ENCODE measurements around the gene WASHC4. TPM values are rescaled to one million over a fixed set of nuclear protein-coding genes. Genes with fewer than 3 reads are reported as not detected.

WASHC4 gene
- total and polyA plus RNA-seq, 8 donors = 8.9 to 33.0 (median 17.7) TPM

DNA sequence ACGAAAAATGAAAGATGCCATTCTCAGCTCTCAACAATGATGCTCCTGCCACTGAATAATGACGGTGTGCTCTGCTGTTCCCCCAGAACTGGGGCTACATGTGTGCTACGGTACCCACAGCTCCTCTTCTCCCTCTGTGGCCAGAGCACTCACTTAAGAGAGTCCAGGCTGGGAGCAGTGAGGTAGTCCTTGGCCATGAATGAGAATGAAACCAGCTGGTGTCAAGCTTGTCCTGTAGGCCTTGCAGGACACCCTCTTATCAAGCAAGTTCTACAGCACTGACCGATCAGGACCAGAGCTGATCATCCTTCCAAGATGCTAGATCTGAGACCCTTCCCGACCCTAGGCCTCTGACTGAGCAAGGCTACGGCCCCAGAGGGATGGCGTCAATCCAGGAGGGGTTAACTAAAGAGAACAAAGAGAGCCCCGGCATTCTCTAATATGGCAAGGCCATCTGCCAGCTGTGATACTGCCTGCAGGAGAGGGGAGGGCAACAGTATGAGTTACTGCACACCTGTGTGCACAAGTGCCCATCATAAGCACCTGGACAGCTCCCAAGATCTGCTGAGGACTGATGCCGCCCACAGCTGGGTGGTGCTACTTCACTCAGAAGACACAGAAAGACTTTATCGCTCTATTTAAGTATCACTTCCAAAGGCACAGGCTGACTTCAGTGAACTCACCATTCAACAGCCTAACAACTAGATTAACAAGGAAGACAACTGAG is 98.0 kb downstream of the WASHC4 start:
- intact Hi-C loops (cut with DNase I) = no loop called here
- Histone ChIP-seq H3K4me1 (peaks cover 0 to 9% (median 0%) of the 10 kb centered on the region in 3 donors), H3K4me3 (no peak overlapping the region), H3K27ac (peak overlapping the region in 1 of 4 donors; percentile 23), H3K9me3 (no peaks in the 10 kb centered on the region), H3K36me3 (peaks cover 0 to 43% (median 14%) of the 10 kb centered on the region in 3 donors), H3K27me3 (no peaks in the 10 kb centered on the region)
- 45 to 56% methylated on average over 10 of the region's 10 CpGs for WGBS, 2 donors
- no peak for TF ChIP-seq CTCF (IDR thresholded peaks at IDR 0.05)
- FAIRE-seq (no peak), DNase-seq (peak in 4 of 6 donors; percentile 63 to 74 (median 70)), ATAC-seq (peak; percentile 74 to 96 (median 88))

DNA sequence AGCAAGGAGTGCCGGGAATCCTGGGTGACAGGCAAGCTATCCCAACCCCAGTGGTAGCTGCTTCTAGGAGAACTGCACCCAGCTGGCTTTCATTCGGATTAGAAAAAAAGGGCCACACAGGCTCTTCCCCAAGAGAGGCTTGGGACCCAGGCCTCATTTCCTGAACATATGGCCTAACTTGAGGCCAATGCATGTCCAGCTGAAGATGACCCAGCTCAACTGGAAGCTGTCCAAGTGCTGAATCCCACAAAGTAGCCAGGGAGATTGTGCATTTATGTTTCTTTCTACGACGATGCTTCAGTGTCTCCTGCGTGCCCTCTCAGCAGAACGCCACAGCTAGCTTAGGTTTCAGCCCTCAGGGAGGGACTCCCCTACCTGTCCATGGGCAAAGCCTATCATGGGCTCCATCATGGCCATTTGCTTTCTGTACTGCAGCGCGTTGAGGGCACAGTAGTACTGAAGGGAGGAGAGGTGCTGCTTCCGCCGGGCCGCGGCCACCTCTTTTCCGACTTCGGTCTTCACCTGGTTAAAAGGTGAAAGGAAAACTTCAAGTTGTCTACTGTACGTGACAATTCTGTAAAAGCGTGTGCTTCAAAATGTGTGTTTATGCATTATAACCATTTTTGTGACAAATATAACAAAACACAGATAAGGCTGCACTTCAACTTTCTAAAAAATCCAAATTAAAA is 99.3 kb downstream of the WASHC4 start:
- ATAC-seq (no peak), FAIRE-seq (no peak), DNase-seq (no peak)
- Histone ChIP-seq H3K27ac (no peak overlapping the region), H3K4me1 (peaks cover 0 to 9% (median 0%) of the 10 kb centered on the region in 3 donors), H3K36me3 (peaks cover 0 to 50% (median 14%) of the 10 kb centered on the region in 3 donors), H3K27me3 (no peaks in the 10 kb centered on the region), H3K9me3 (no peaks in the 10 kb centered on the region), H3K4me3 (no peak overlapping the region)
- 93 to 95% methylated on average over 16 of the region's 16 CpGs for WGBS, 2 donors
- intact Hi-C loops (cut with DNase I) = no loop called here
- no peak for TF ChIP-seq CTCF (IDR thresholded peaks at IDR 0.05)

DNA sequence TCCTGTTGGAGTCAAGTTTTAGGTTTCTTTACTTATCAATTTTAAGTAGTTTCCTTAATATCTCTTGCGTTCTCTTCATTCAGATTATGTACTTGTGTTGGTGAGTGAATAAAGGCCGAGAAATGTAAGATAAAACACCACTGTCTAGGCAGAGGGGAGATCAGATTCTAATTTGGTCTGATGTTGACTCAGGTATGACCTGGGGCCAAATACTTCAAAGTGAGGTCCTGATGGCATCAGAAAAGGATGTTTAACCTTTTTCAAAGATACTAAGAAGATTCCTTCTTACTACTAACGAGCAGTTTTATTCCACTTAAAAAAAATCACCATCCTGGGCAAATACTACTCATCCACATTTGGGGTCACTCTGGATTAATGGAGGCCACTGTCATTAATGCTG is 101.6 kb downstream of the WASHC4 start:
- DNase-seq (no peak), ATAC-seq (no peak), FAIRE-seq (no peak)
- Histone ChIP-seq H3K27me3 (no peaks in the 10 kb centered on the region), H3K4me3 (no peak overlapping the region), H3K36me3 (peaks cover 0 to 35% (median 14%) of the 10 kb centered on the region in 3 donors), H3K9me3 (no peaks in the 10 kb centered on the region), H3K27ac (no peak overlapping the region), H3K4me1 (peaks cover 0 to 11% (median 0%) of the 10 kb centered on the region in 3 donors)
- intact Hi-C loops (cut with DNase I) = no loop called here
- TF ChIP-seq CTCF (IDR thresholded peaks at IDR 0.05) = no peak
- WGBS, 2 donors = 86 to 88% methylated on average over 3 of the region's 3 CpGs

- Histone ChIP-seq H3K36me3 (peaks cover 0 to 36% (median 6%) of the 10 kb centered on the region in 3 donors), H3K4me3 (no peak overlapping the region), H3K27me3 (no peaks in the 10 kb centered on the region), H3K4me1 (peaks cover 0 to 15% (median 0%) of the 10 kb centered on the region in 3 donors), H3K27ac (no peak overlapping the region), H3K9me3 (no peaks in the 10 kb centered on the region)
- no peak for ATAC-seq
- intact Hi-C loops (cut with DNase I) = no loop called here
- DNase-seq = no peak
- 75 to 76% methylated on average over 6 of the region's 6 CpGs for WGBS, 2 donors
- no peak for TF ChIP-seq CTCF (IDR thresholded peaks at IDR 0.05)
- no peak for FAIRE-seq
These were observed 104.9 kb downstream of the WASHC4 start for GRCh38 chr12:105212438-105212837.
